CD4-positive, alpha-beta T cell treated with Interleukin-6 for 4 hours (primary cell): ENCODE measurements around the gene SAMD13.

Experiments
- DNase-seq: peaks from one replicate; pipeline ENCODE4 v3.0.0-alpha.2; 2020; ENCODE audit warnings: mixed read lengths

Gene SAMD13

GRCh38 chr1:84347271-84347931 lies 45.9 kb downstream of the SAMD13 start:
- DNase-seq, result no peak

GRCh38 chr1:84347932-84348555 lies 46.5 kb downstream of the SAMD13 start:
- DNase-seq, result no peak

GRCh38 chr1:84348759-84349158 lies 47.3 kb downstream of the SAMD13 start:
- DNase-seq, result no peak

- DNase-seq, result no peak
Measured at GRCh38 chr1:84350104-84350503, 48.6 kb downstream of the SAMD13 start.

GRCh38 chr1:84350550-84350949 lies 49.0 kb downstream of the SAMD13 start:
- no peak for DNase-seq

- DNase-seq, result no peak
Measured at GRCh38 chr1:84352298-84353106, 51.0 kb downstream of the SAMD13 start.

GRCh38 chr1:84353695-84354094 lies 52.2 kb downstream of the SAMD13 start:
- DNase-seq, result no peak

GRCh38 chr1:84355556-84355955 lies 54.0 kb downstream of the SAMD13 start:
- no peak for DNase-seq

- no peak for DNase-seq
Measured at GRCh38 chr1:84356881-84357280, 55.4 kb downstream of the SAMD13 start.

GRCh38 chr1:84358695-84359094 lies 57.2 kb downstream of the SAMD13 start:
- DNase-seq, result no peak

- no peak for DNase-seq
Measured at GRCh38 chr1:84360316-84360715, 58.8 kb downstream of the SAMD13 start.

- no peak for DNase-seq
Measured at GRCh38 chr1:84361796-84362195, 60.3 kb downstream of the SAMD13 start.

GRCh38 chr1:84363019-84363418 lies 61.5 kb downstream of the SAMD13 start:
- DNase-seq, result no peak

GRCh38 chr1:84363622-84364021 lies 62.1 kb downstream of the SAMD13 start:
- no peak for DNase-seq

GRCh38 chr1:84365225-84366221 lies 64.0 kb downstream of the SAMD13 start:
- DNase-seq, result no peak

GRCh38 chr1:84366786-84367185 lies 65.3 kb downstream of the SAMD13 start:
- DNase-seq, result no peak

GRCh38 chr1:84367219-84367618 lies 65.7 kb downstream of the SAMD13 start:
- DNase-seq, result no peak

- DNase-seq, result no peak
Measured at GRCh38 chr1:84368441-84368840, 66.9 kb downstream of the SAMD13 start.

GRCh38 chr1:84370266-84370665 lies 68.8 kb downstream of the SAMD13 start:
- DNase-seq, result no peak

GRCh38 chr1:84370831-84371394 lies 69.4 kb downstream of the SAMD13 start:
- no peak for DNase-seq

- no peak for DNase-seq
Measured at GRCh38 chr1:84373436-84374141, 72.1 kb downstream of the SAMD13 start.
